Mammary epithelial cell (primary cell): Measurements from ENCODE around the gene RARRES2.

Experiments
- CTCF ChIP-seq, 2 donors: IDR thresholded peaks in 1 of 2; conservative IDR thresholded peaks in 1 of 2; 2 replicates each; pipeline ENCODE4 v1.5.1; 2011 to 2012; ENCODE audit warnings: inconsistent platforms in 2 of 2, low read length in 2 of 2, mild to moderate bottlenecking in 2 of 2, control low read depth in 1 of 2, low read depth in 1 of 2; ENCODE audit not compliant: insufficient read depth in 1 of 2; ENCODE audit errors: extremely low read depth in 1 of 2
- EZH2 ChIP-seq: IDR thresholded peaks from 2 replicates; pipeline ENCODE4 v1.6.1; 2012; ENCODE audit warnings: low read length, inconsistent platforms, borderline replicate concordance

GRCh38 chr7:150381096-150381495, 39.7 kb upstream of the RARRES2 start:
- no peak for TF ChIP-seq CTCF (conservative IDR thresholded peaks at IDR 0.05 in 1 of 2, IDR thresholded peaks at IDR 0.05 in 1 of 2; ENCODE audit: extremely low read depth in 1 of 2, insufficient read depth in 1 of 2, low read depth in 1 of 2, low read length in 2 of 2)
- no peak for TF ChIP-seq EZH2
